CD14-positive monocyte (primary cell): ENCODE measurements around the gene RAPH1. TPM values are rescaled to one million over a fixed set of nuclear protein-coding genes. Genes with fewer than 3 reads are reported as not detected.
A peak's percentile ranks its signal among the peaks of the same experiment; 100 is the strongest.
"Not testable (repeated sequence)": the region's sequence is repeated elsewhere in the genome, so short reads cannot be mapped to it uniquely, and the experiment has no call there.

ENCODE experiments used
- DNase-seq, 3 donors: peaks; one replicate each; pipeline ENCODE4 v3.0.0-alpha.2; 2011 to 2022
- H2AFZ ChIP-seq: 2 replicates; pipeline ENCODE4 v1.6.0; 2012; ENCODE audit warnings: mild to moderate bottlenecking, low read depth, low read length, inconsistent platforms; ENCODE audit not compliant: insufficient read depth, poor library complexity, severe bottlenecking
- H3K27ac ChIP-seq, 2 donors: 1 replicate in 1 of 2; 2 replicates in 1 of 2; pipeline ENCODE4 v1.5.1; 2012 to 2013; ENCODE audit warnings: low read length in 2 of 2, control low read depth in 1 of 2, inconsistent platforms in 1 of 2, low read depth in 1 of 2, mild to moderate bottlenecking in 1 of 2
- H3K27me3 ChIP-seq, 2 donors: one replicate each; pipeline versions ENCODE4 v1.6.0 to v1.6.1; 2011 to 2013; ENCODE audit warnings: low read length in 2 of 2; ENCODE audit not compliant: control insufficient read depth in 2 of 2, insufficient read depth in 2 of 2
- H3K36me3 ChIP-seq, 2 donors: replicated peaks in 1 of 2; 1 replicate in 1 of 2; 2 replicates in 1 of 2; pipeline versions ENCODE4 v1.5.1 to v1.6.1; 2012 to 2013; ENCODE audit warnings: low read length in 2 of 2, control low read depth in 1 of 2, inconsistent platforms in 1 of 2, mild to moderate bottlenecking in 1 of 2; ENCODE audit not compliant: insufficient read depth in 2 of 2, control insufficient read depth in 1 of 2
- H3K4me1 ChIP-seq, 2 donors: 1 replicate in 1 of 2; 2 replicates in 1 of 2; pipeline versions ENCODE4 v1.5.1 to v1.6.1; 2012 to 2013; ENCODE audit warnings: low read length in 2 of 2, control low read depth in 1 of 2, inconsistent platforms in 1 of 2, mild to moderate bottlenecking in 1 of 2, moderate library complexity in 1 of 2; ENCODE audit not compliant: insufficient read depth in 2 of 2, control insufficient read depth in 1 of 2
- H3K4me2 ChIP-seq: replicated peaks from 2 replicates; pipeline ENCODE3; 2012; ENCODE audit warnings: low read length, moderate library complexity, mild to moderate bottlenecking; ENCODE audit not compliant: poor library complexity, severe bottlenecking; ENCODE audit errors: extremely low read depth
- H3K4me3 ChIP-seq, 3 experiments: fragments of 200-600 bp in 1 of 3; sonication (generic) in 1 of 3; replicated peaks in 1 of 3; 1 replicate in 2 of 3; 2 replicates in 1 of 3; pipeline ENCODE4 v1.5.1; 2011 to 2013; ENCODE audit warnings: low read length in 3 of 3, mild to moderate bottlenecking in 3 of 3, control low read depth in 2 of 3, low read depth in 2 of 3, inconsistent platforms in 1 of 3, moderate library complexity in 1 of 3
- H3K79me2 ChIP-seq: 2 replicates; pipeline ENCODE4 v1.6.0; 2012; ENCODE audit warnings: mild to moderate bottlenecking, control low read depth, inconsistent platforms, low read length, moderate library complexity; ENCODE audit not compliant: insufficient read depth
- H3K9ac ChIP-seq: 2 replicates; pipeline ENCODE4 v1.6.0; 2017; ENCODE audit warnings: low read length, mild to moderate bottlenecking; ENCODE audit not compliant: insufficient read depth, poor library complexity, severe bottlenecking
- H3K9me3 ChIP-seq, 2 donors: replicated peaks in 1 of 2; 1 replicate in 1 of 2; 2 replicates in 1 of 2; pipeline versions ENCODE4 v1.5.1 to v1.6.1; 2012 to 2013; ENCODE audit warnings: low read length in 2 of 2, control low read depth in 1 of 2; ENCODE audit not compliant: control insufficient read depth in 1 of 2, insufficient read depth in 1 of 2
- H4K20me1 ChIP-seq: 2 replicates; pipeline ENCODE4 v1.6.0; 2012; ENCODE audit warnings: mild to moderate bottlenecking, low read length, control low read depth, moderate library complexity; ENCODE audit not compliant: insufficient read depth
- H3K27ac Mint-ChIP-seq, 7 donors: one replicate each; pipeline ENCODE4 v1.8.0; 2020; ENCODE audit warnings: mild to moderate bottlenecking in 7 of 7, mixed read lengths in 7 of 7, moderate library complexity in 6 of 7, inconsistent platforms in 2 of 7
- H3K27me3 Mint-ChIP-seq, 3 donors: one replicate each; pipeline ENCODE4 v1.8.0; 2021 to 2022; ENCODE audit warnings: low read depth in 3 of 3, mild to moderate bottlenecking in 3 of 3, mixed read lengths in 3 of 3, moderate library complexity in 3 of 3, inconsistent platforms in 1 of 3
- H3K36me3 Mint-ChIP-seq, 2 donors: one replicate each; pipeline ENCODE4 v1.8.0; 2020; ENCODE audit warnings: mixed read lengths in 2 of 2, inconsistent platforms in 1 of 2, mild to moderate bottlenecking in 1 of 2
- H3K4me1 Mint-ChIP-seq: one replicate; pipeline ENCODE4 v1.8.0; 2020; ENCODE audit warnings: mild to moderate bottlenecking, mixed read lengths
- H3K4me3 Mint-ChIP-seq, 2 donors: one replicate each; pipeline ENCODE4 v1.8.0; 2020; ENCODE audit warnings: mild to moderate bottlenecking in 2 of 2, mixed read lengths in 2 of 2, moderate library complexity in 1 of 2
- H3K9me3 Mint-ChIP-seq, 7 donors: one replicate each; pipeline ENCODE4 v1.8.0; 2020 to 2022; ENCODE audit warnings: mixed read lengths in 7 of 7, mild to moderate bottlenecking in 6 of 7, moderate library complexity in 6 of 7, inconsistent platforms in 2 of 7
- CTCF ChIP-seq: fragments of 200-600 bp; IDR thresholded peaks from one replicate; pipeline ENCODE4 v1.8.0; 2022; ENCODE audit warnings: antibody characterized with exemption, mild to moderate bottlenecking
- WGBS: methylation state at CpG from one replicate; pipeline ENCODE4 v1.1.5; 2013; ENCODE audit warnings: missing lambda C conversion rate; ENCODE audit not compliant: insufficient coverage; 5-methylcytosine and 5-hydroxymethylcytosine counted together
- intact Hi-C, 2 donors: fragments of 100-400 bp; cut with micrococcal nuclease; formaldehyde crosslinking; loops; one replicate each; pipeline versions ENCODE4 v1.15.0 to v1.15.1; 2023
- polyA plus RNA-seq, 3 donors: library from polyadenylated mRNA; depleted of rRNA in 1 of 3; unstranded in 2 of 3; stranded (reverse) in 1 of 3; fragments of 300-500 nt in 2 of 3; fragments of >200 nt in 1 of 3; fragmentation: Illumina TruSeq in 2 of 3; gene quantifications; 1 replicate in 2 of 3; 2 replicates in 1 of 3; pipeline ENCODE4 v1.2.3, GENCODE V29; 2012 to 2021

Gene RAPH1
- polyA plus RNA-seq, 3 donors, result 3.8 to 5.1 (median 4.5) TPM

- peak overlapping the region; percentile 86 to 95 for H3K4me3 Mint-ChIP-seq
- H3K9me3 Mint-ChIP-seq, result peaks cover under 1 to 25% (median 21%) of the 10 kb centered on the region in 7 donors
- H3K27ac ChIP-seq, result no peak overlapping the region
- TF ChIP-seq CTCF, result no peak
- H3K9me3 ChIP-seq, result peaks cover 2 to 12% of the 10 kb centered on the region in 2 donors
- H3K4me3 ChIP-seq, result peak overlapping the region in 1 of 3 experiments; percentile 85
- no peaks in the 10 kb centered on the region for H3K36me3 ChIP-seq
- peaks cover 0 to 12% of the 10 kb centered on the region in 2 donors for H3K36me3 Mint-ChIP-seq
- intact Hi-C loops, result loop anchor here in 1 of 2 donors (10.0 kb wide), 1 partner anchor 122 kb away; no protein-coding TSS in a partner anchor
- 0% methylated on average over 2 of the region's 7 CpGs for WGBS
- H3K4me2 ChIP-seq, result peak overlapping the region; percentile 90
- no peak for DNase-seq
- peaks cover 46 to 65% of the 10 kb centered on the region in 2 donors for H3K27me3 ChIP-seq
- peaks cover 52 to 71% (median 60%) of the 10 kb centered on the region in 3 donors for H3K27me3 Mint-ChIP-seq
- peak overlapping the region in 1 of 7 donors; percentile 54 for H3K27ac Mint-ChIP-seq
- peaks cover 27% of the 10 kb centered on the region for H3K4me1 Mint-ChIP-seq
- peaks cover 23 to 24% of the 10 kb centered on the region in 2 donors for H3K4me1 ChIP-seq
- no peak overlapping the region for H3K9ac ChIP-seq
- H2AFZ ChIP-seq, result no peak overlapping the region
- peaks cover 14% of the 10 kb centered on the region for H4K20me1 ChIP-seq
- no peaks in the 10 kb centered on the region for H3K79me2 ChIP-seq
Measured at GRCh38 chr2:203532957-203533658, 2.0 kb downstream of the RAPH1 start.

GRCh38 chr2:203527719-203528118, 7.4 kb downstream of the RAPH1 start:
- no peak for TF ChIP-seq CTCF
- H3K79me2 ChIP-seq, result no peaks in the 10 kb centered on the region
- Mint-ChIP-seq H3K9me3 (peaks cover 0 to 8% (median 4%) of the 10 kb centered on the region in 7 donors), H3K27ac (no peak overlapping the region), H3K4me3 (no peak overlapping the region), H3K4me1 (peaks cover 3% of the 10 kb centered on the region), H3K36me3 (peaks cover 0 to 2% of the 10 kb centered on the region in 2 donors), H3K27me3 (peaks cover 28 to 34% (median 30%) of the 10 kb centered on the region in 3 donors)
- H3K4me3 ChIP-seq, result no peak overlapping the region
- no peaks in the 10 kb centered on the region for H3K9me3 ChIP-seq
- no peak overlapping the region for H3K9ac ChIP-seq
- intact Hi-C loops, result no loop called here
- H3K27ac ChIP-seq, result no peak overlapping the region
- H3K36me3 ChIP-seq, result no peaks in the 10 kb centered on the region
- 100% methylated on average over 1 of the region's 3 CpGs for WGBS
- H4K20me1 ChIP-seq, result peaks cover 14% of the 10 kb centered on the region
- no peak overlapping the region for H3K4me2 ChIP-seq
- H2AFZ ChIP-seq, result no peak overlapping the region
- H3K27me3 ChIP-seq, result peaks cover 19 to 29% of the 10 kb centered on the region in 2 donors
- no peaks in the 10 kb centered on the region for H3K4me1 ChIP-seq
- no peak for DNase-seq

GRCh38 chr2:203513268-203513667, 21.8 kb downstream of the RAPH1 start:
- H3K36me3 ChIP-seq, H3K4me2 ChIP-seq, H3K9me3 ChIP-seq, H3K4me1 ChIP-seq, H4K20me1 ChIP-seq, DNase-seq, H3K27me3 ChIP-seq, intact Hi-C loops, H3K27ac Mint-ChIP-seq, H3K4me3 Mint-ChIP-seq, H3K4me1 Mint-ChIP-seq, H3K4me3 ChIP-seq, H3K9me3 Mint-ChIP-seq, H3K27ac ChIP-seq, H3K79me2 ChIP-seq, H3K36me3 Mint-ChIP-seq, H3K9ac ChIP-seq, H2AFZ ChIP-seq: not testable (repeated sequence)
- WGBS, result no CpG with 5 or more reads among the region's 9 CpGs
- H3K27me3 Mint-ChIP-seq, result peaks cover 0 to 11% (median 5%) of the 10 kb centered on the region in 3 donors
